Measurements from ENCODE around the gene HEXB.

The HEXB gene

GRCh38 chr5:74684900-74685851, at the start of gene HEXB:
HEXB (plus strand) TSS chr5:74685233; CDS start chr5:74685261, 28 bp downstream.
- peak; percentile 30 for DNase-seq (ENCODE audit: low read depth)
- TF ChIP-seq CTCF (IDR thresholded peaks at IDR 0.05; ENCODE audit: control insufficient read depth, extremely low read depth, insufficient read depth): 0 out of 2 replicates have a peak, but pooled peaks have one; percentile 9
- peak within 1 kb of the TSS; percentile 89 for H3K4me3 ChIP-seq (ENCODE audit: low read depth, low read length)

DNA sequence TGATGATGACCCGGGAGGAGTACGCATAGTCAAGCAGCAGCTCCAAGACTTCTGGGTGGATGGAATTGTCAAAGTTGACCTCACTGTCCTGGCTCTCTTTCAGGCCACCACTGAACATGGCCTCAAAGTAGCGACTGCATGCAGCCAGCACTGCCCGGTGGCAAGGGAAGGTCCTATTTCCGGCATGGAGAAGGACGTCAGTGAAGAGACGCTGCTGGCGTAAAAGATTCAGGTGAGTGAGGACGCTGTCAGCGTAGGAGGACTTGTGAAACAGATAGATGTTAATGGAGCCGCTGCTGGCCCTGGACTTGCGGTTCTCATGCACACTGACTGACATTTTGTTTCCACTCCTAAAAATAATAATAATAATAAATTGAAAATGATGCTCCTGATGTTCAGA, 48.9 kb upstream of the HEXB start:
- no peak overlapping the region for H3K4me3 ChIP-seq (ENCODE audit: low read depth, low read length)
- no peak for DNase-seq (ENCODE audit: low read depth)
- no peak for TF ChIP-seq CTCF (IDR thresholded peaks at IDR 0.05; ENCODE audit: control insufficient read depth, extremely low read depth, insufficient read depth)

- TF ChIP-seq CTCF (IDR thresholded peaks at IDR 0.05; ENCODE audit: control insufficient read depth, extremely low read depth, insufficient read depth): no peak
- H3K4me3 ChIP-seq (ENCODE audit: low read depth, low read length): no peak overlapping the region
- DNase-seq (ENCODE audit: low read depth): peak; percentile 80
These were observed 48.5 kb upstream of the HEXB start for GRCh38 chr5:74636552-74636951.

DNA sequence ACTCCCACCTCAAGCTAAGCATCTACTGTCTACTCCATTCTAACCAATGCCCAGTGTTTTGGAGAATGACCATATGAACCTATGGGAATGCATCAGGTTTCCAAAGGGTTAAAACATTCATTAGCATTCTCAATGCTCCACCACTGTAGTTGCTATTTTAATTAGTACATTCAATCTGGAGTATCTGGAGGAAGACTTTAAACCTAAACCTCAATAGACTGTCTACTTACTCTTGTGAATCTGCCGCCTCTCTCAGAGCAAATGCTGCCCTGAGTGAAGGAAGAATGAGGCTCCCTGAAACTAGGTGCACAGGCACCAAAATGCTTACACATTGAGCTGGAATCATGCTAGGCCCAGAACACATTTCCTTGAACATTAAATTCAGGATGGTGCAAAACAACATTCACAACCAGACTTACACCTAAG, 46.5 kb upstream of the HEXB start:
- peak overlapping the region; percentile 73 for H3K4me3 ChIP-seq (ENCODE audit: low read depth, low read length)
- DNase-seq (ENCODE audit: low read depth): no peak
- no peak for TF ChIP-seq CTCF (IDR thresholded peaks at IDR 0.05; ENCODE audit: control insufficient read depth, extremely low read depth, insufficient read depth)

- no peak for TF ChIP-seq CTCF (IDR thresholded peaks at IDR 0.05; ENCODE audit: control insufficient read depth, extremely low read depth, insufficient read depth)
- H3K4me3 ChIP-seq (ENCODE audit: low read depth, low read length): peak overlapping the region; percentile 73
- DNase-seq (ENCODE audit: low read depth): no peak
These were observed 45.8 kb upstream of the HEXB start for GRCh38 chr5:74638970-74639806.

GRCh38 chr5:74639807-74640449, 45.1 kb upstream of the HEXB start:
- peak; percentile 15; the same call in 1 of the 2 replicates for TF ChIP-seq CTCF (IDR thresholded peaks at IDR 0.05; ENCODE audit: control insufficient read depth, extremely low read depth, insufficient read depth)
- peak overlapping the region; percentile 73 for H3K4me3 ChIP-seq (ENCODE audit: low read depth, low read length)
- no peak for DNase-seq (ENCODE audit: low read depth)

All from LNCaP clone FGC (cell line).